Left lung (tissue), 10 donors: Measurements from ENCODE around the gene CCT2. TPM values are rescaled to one million over a fixed set of nuclear protein-coding genes. Genes with fewer than 3 reads are reported as not detected.
A peak's percentile ranks its signal among the peaks of the same experiment; 100 is the strongest.

Source experiments
- ATAC-seq: fragments of 200-7000 bp; cut with Tn5 transposase; one replicate; pipeline ENCODE4 v1.9.1; 2020; ENCODE audit warnings: moderate library complexity
- DNase-seq, 4 donors: peaks; one replicate each; pipeline ENCODE4 v3.0.0-alpha.2; 2013 to 2020
- H3K27ac ChIP-seq, 2 donors: fragments of 200-600 bp; sonication (generic) in 1 of 2; one replicate each; pipeline versions ENCODE4 v1.5.0 to v1.8.0; 2020 to 2021
- H3K27me3 ChIP-seq, 2 donors: fragments of 200-600 bp; sonication (generic) in 1 of 2; one replicate each; pipeline versions ENCODE4 v1.5.0 to v1.8.0; 2020 to 2021
- H3K36me3 ChIP-seq, 2 donors: fragments of 200-600 bp; sonication (generic) in 1 of 2; one replicate each; pipeline versions ENCODE4 v1.5.0 to v1.8.0; 2020 to 2021
- H3K4me1 ChIP-seq, 2 donors: fragments of 200-600 bp; one replicate each; pipeline ENCODE4 v1.8.0; 2021
- H3K4me3 ChIP-seq, 2 donors: fragments of 200-600 bp; sonication (generic) in 1 of 2; one replicate each; pipeline versions ENCODE4 v1.5.0 to v1.8.0; 2020 to 2021; ENCODE audit warnings: mild to moderate bottlenecking in 1 of 2
- H3K9me3 ChIP-seq, 2 donors: fragments of 200-600 bp; sonication (generic) in 1 of 2; one replicate each; pipeline versions ENCODE4 v1.5.0 to v1.8.0; 2020 to 2021
- CTCF ChIP-seq, 2 donors: fragments of 200-600 bp; sonication (generic) in 1 of 2; IDR thresholded peaks; one replicate each; pipeline versions ENCODE4 v1.5.0 to v1.8.0; 2021; ENCODE audit warnings: antibody characterized with exemption in 2 of 2
- intact Hi-C, 2 donors: fragments of 100-400 bp; cut with DNase I; formaldehyde crosslinking; loops; one replicate each; pipeline versions ENCODE4 v1.11.2 to v1.14.2; 2022
- polyA plus RNA-seq, 6 donors: library from polyadenylated mRNA; unstranded; fragments of 120-200 nt; gene quantifications; one replicate each; pipeline ENCODE4 v1.2.1, GENCODE V29; 2013; ENCODE audit not compliant: insufficient read length in 6 of 6
- total RNA-seq, 2 donors: library from RNA; stranded (reverse); fragmentation: NEBNext Ultra II Directional; extraction: Animal tissue kit (Norgen Biotek cat#: 25700); gene quantifications; one replicate each; pipeline ENCODE4 v1.2.1, GENCODE V29; 2021
- donor health status: DM: no; HTN: yes; CAD: no.
- donor health status: DM: no; HTN: no; CAD: no.

CCT2 gene
- total and polyA plus RNA-seq, 8 donors, result 115 to 259 (median 246) TPM

GRCh38 chr12:69555461-69555860 lies 29.8 kb upstream of the CCT2 start:
- DNase-seq (no peak), ATAC-seq (peak; percentile 68)
- no peaks in the 10 kb centered on the region for H3K27me3 ChIP-seq
- H3K4me3 ChIP-seq, result no peak overlapping the region
- no peak for TF ChIP-seq CTCF (IDR thresholded peaks at IDR 0.05)
- intact Hi-C loops, result no loop called here
- H3K4me1 ChIP-seq, result peaks cover 7 to 13% of the 10 kb centered on the region in 2 donors
- H3K27ac ChIP-seq, result no peak overlapping the region
- H3K9me3 ChIP-seq, result no peaks in the 10 kb centered on the region
- no peaks in the 10 kb centered on the region for H3K36me3 ChIP-seq

DNA sequence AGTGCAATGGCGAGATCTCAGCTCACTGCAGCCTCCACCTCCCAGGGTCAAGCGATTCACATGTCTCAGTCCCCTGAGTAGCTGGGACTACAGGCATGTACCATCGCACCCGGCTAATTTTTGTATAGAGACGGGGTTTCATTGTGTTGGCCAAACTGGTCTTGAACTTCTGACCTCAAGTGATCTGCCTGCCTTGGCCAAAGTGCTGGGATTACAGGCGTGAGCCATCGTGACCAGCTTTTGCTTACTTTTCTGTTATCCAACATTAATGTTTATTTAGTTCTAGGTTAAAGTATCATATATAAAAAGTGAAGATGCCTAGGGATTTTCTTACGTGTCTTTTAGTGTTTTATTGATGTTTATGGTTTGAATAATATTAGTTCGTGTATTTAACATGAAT lies 28.9 kb upstream of the CCT2 start:
- Histone ChIP-seq H3K9me3 (no peaks in the 10 kb centered on the region), H3K27ac (no peak overlapping the region), H3K4me3 (no peak overlapping the region), H3K36me3 (no peaks in the 10 kb centered on the region), H3K4me1 (peaks cover 7 to 13% of the 10 kb centered on the region in 2 donors), H3K27me3 (no peaks in the 10 kb centered on the region)
- intact Hi-C loops, result no loop called here
- DNase-seq (no peak), ATAC-seq (no peak)
- no peak for TF ChIP-seq CTCF (IDR thresholded peaks at IDR 0.05)

GRCh38 chr12:69563166-69563762 lies 22.0 kb upstream of the CCT2 start:
- Histone ChIP-seq H3K27ac (no peak overlapping the region), H3K4me1 (no peaks in the 10 kb centered on the region), H3K27me3 (no peaks in the 10 kb centered on the region), H3K4me3 (no peak overlapping the region), H3K9me3 (no peaks in the 10 kb centered on the region), H3K36me3 (peaks cover 0 to 20% of the 10 kb centered on the region in 2 donors)
- no peak for TF ChIP-seq CTCF (IDR thresholded peaks at IDR 0.05)
- ATAC-seq, result no peak
- intact Hi-C loops, result no loop called here
- DNase-seq, result no peak

- Histone ChIP-seq H3K27me3 (no peaks in the 10 kb centered on the region), H3K4me1 (no peaks in the 10 kb centered on the region), H3K36me3 (peaks cover 0 to 25% of the 10 kb centered on the region in 2 donors), H3K4me3 (no peak overlapping the region), H3K27ac (no peak overlapping the region), H3K9me3 (no peaks in the 10 kb centered on the region)
- DNase-seq (no peak), ATAC-seq (no peak)
- intact Hi-C loops, result no loop called here
- TF ChIP-seq CTCF (IDR thresholded peaks at IDR 0.05), result no peak
Observed at GRCh38 chr12:69566603-69567002, 18.7 kb upstream of the CCT2 start.

DNA sequence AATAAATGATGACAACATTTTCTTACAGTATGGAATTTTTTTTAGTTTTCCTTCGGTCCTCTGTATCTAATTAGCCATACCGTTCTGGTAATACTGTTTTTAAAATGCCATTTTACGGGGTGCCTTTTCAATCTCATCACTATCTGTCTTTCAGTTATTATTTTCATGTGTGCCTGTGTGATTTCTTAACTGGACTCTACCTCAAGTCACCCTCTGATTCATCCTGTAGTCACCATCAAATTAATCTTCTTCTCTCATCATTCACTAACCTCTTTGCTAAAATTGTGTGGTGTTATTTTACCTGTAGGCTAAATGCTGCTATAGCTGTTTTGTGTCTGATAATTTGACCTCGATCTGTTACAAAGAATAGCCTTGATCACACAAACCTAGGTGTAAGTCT lies 16.0 kb upstream of the CCT2 start:
- no peak overlapping the region for H3K27ac ChIP-seq
- DNase-seq (no peak), ATAC-seq (no peak)
- H3K27me3 ChIP-seq, result no peaks in the 10 kb centered on the region
- no peaks in the 10 kb centered on the region for H3K9me3 ChIP-seq
- peaks cover 0 to 40% of the 10 kb centered on the region in 2 donors for H3K36me3 ChIP-seq
- intact Hi-C loops, result no loop called here
- H3K4me3 ChIP-seq, result no peak overlapping the region
- H3K4me1 ChIP-seq, result no peaks in the 10 kb centered on the region
- TF ChIP-seq CTCF (IDR thresholded peaks at IDR 0.05), result no peak
